Measurements from ENCODE around the gene ZNF737.

DNA sequence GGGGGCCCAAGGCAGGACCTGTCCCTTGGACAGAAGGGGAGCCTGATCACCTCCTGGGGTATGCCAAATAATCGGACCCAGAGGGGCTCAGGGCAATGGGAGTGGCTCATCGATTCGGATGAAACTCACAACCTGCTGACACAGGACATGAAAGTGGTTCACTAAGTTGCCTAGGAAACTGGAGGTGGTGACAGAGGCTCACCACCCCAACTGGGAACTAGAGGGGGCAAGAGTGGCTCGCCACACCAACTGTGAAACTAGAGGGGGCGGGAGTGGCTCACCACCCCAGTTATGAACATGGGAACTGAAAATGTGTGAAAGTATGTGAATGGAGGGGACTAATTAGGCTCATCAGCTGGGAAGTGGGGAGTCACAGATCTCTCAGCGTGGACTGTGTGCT is 46.3 kb upstream of the ZNF737 start:
- TF ChIP-seq, protein P1, sequence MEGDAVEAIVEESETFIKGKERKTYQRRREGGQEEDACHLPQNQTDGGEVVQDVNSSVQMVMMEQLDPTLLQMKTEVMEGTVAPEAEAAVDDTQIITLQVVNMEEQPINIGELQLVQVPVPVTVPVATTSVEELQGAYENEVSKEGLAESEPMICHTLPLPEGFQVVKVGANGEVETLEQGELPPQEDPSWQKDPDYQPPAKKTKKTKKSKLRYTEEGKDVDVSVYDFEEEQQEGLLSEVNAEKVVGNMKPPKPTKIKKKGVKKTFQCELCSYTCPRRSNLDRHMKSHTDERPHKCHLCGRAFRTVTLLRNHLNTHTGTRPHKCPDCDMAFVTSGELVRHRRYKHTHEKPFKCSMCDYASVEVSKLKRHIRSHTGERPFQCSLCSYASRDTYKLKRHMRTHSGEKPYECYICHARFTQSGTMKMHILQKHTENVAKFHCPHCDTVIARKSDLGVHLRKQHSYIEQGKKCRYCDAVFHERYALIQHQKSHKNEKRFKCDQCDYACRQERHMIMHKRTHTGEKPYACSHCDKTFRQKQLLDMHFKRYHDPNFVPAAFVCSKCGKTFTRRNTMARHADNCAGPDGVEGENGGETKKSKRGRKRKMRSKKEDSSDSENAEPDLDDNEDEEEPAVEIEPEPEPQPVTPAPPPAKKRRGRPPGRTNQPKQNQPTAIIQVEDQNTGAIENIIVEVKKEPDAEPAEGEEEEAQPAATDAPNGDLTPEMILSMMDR (IDR thresholded peaks at IDR 0.05), result no peak
- no peak for TF ChIP-seq POLR2A (IDR thresholded peaks at IDR 0.05)
